ENCODE data around the gene CERS1. TPM values are rescaled to one million over a fixed set of nuclear protein-coding genes. Genes with fewer than 3 reads are reported as not detected.
A peak's percentile ranks its signal among the peaks of the same experiment; 100 is the strongest.

Gene CERS1
- polyA plus RNA-seq, 2 of the 4 experiments (the other 2 are of a cell fraction): 1.7 to 3.4 TPM

DNA sequence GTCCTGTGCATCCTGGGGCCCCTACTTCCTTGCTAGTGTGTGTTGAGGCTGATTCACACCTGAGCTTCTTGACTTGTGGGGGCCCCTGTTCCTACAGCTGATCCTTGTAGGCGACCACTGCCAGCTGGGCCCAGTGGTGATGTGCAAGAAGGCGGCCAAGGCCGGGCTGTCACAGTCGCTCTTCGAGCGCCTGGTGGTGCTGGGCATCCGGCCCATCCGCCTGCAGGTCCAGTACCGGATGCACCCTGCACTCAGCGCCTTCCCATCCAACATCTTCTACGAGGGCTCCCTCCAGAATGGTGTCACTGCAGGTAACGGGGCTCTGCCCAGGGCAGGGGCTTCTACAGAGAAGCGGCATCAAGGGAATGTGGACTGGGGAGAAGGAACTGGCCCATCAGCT lies 38.7 kb downstream of the CERS1 start:
- ATAC-seq (no peak), DNase-seq (ENCODE audit: low read depth in 1 of 2, low spot score in 1 of 2) (no peak), FAIRE-seq (no peak)
- ChIA-PET CTCF (interaction anchor here (1.2 to 5.8 kb wide), 4 partner anchors 9 to 264 kb away, joined by 8 to 43 read pairs (median 32); no protein-coding TSS in a partner anchor), POLR2A (no interaction called here)
- TF ChIP-seq POLR2AphosphoS2 (conservative IDR thresholded peaks at IDR 0.05; ENCODE audit: low read length) (no peak), FOSB (CRISPR knock-in tag; IDR thresholded peaks at IDR 0.05) (no peak), ZFP36 (IDR thresholded peaks at IDR 0.05; ENCODE audit: borderline replicate concordance, partially characterized antibody) (no peak), ZNF302 (CRISPR knock-in tag; IDR thresholded peaks at IDR 0.05) (no peak), ESRRA (IDR thresholded peaks at IDR 0.05; ENCODE audit: borderline replicate concordance, low read length) (no peak), RFX5 (IDR thresholded peaks at IDR 0.05) (no peak), HEYL (CRISPR knock-in tag; IDR thresholded peaks at IDR 0.05) (no peak), CHD2 (IDR thresholded peaks at IDR 0.05; ENCODE audit: low read length, partially characterized antibody) (no peak), RCOR1 (IDR thresholded peaks at IDR 0.05; ENCODE audit: low read depth, low read length) (no peak), SREBF2 (IDR thresholded peaks at IDR 0.05) (no peak), EHMT2 (IDR thresholded peaks at IDR 0.05; ENCODE audit: low read depth) (no peak), TFCP2L1 (CRISPR knock-in tag; IDR thresholded peaks at IDR 0.05) (no peak), JUN (IDR thresholded peaks at IDR 0.05) (no peak)
- TF ChIP-seq, protein P1, sequence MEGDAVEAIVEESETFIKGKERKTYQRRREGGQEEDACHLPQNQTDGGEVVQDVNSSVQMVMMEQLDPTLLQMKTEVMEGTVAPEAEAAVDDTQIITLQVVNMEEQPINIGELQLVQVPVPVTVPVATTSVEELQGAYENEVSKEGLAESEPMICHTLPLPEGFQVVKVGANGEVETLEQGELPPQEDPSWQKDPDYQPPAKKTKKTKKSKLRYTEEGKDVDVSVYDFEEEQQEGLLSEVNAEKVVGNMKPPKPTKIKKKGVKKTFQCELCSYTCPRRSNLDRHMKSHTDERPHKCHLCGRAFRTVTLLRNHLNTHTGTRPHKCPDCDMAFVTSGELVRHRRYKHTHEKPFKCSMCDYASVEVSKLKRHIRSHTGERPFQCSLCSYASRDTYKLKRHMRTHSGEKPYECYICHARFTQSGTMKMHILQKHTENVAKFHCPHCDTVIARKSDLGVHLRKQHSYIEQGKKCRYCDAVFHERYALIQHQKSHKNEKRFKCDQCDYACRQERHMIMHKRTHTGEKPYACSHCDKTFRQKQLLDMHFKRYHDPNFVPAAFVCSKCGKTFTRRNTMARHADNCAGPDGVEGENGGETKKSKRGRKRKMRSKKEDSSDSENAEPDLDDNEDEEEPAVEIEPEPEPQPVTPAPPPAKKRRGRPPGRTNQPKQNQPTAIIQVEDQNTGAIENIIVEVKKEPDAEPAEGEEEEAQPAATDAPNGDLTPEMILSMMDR (IDR thresholded peaks at IDR 0.05): no peak
- TF ChIP-seq, protein P2, sequence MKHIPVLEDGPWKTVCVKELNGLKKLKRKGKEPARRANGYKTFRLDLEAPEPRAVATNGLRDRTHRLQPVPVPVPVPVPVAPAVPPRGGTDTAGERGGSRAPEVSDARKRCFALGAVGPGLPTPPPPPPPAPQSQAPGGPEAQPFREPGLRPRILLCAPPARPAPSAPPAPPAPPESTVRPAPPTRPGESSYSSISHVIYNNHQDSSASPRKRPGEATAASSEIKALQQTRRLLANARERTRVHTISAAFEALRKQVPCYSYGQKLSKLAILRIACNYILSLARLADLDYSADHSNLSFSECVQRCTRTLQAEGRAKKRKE (CRISPR knock-in tag; IDR thresholded peaks at IDR 0.05; ENCODE audit: low read depth): no peak
- TF ChIP-seq, protein P3, sequence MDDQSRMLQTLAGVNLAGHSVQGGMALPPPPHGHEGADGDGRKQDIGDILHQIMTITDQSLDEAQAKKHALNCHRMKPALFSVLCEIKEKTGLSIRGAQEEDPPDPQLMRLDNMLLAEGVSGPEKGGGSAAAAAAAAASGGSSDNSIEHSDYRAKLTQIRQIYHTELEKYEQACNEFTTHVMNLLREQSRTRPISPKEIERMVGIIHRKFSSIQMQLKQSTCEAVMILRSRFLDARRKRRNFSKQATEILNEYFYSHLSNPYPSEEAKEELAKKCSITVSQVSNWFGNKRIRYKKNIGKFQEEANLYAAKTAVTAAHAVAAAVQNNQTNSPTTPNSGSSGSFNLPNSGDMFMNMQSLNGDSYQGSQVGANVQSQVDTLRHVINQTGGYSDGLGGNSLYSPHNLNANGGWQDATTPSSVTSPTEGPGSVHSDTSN (IDR thresholded peaks at IDR 0.05): no peak
- TF ChIP-seq, protein P4, sequence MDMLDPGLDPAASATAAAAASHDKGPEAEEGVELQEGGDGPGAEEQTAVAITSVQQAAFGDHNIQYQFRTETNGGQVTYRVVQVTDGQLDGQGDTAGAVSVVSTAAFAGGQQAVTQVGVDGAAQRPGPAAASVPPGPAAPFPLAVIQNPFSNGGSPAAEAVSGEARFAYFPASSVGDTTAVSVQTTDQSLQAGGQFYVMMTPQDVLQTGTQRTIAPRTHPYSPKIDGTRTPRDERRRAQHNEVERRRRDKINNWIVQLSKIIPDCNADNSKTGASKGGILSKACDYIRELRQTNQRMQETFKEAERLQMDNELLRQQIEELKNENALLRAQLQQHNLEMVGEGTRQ (IDR thresholded peaks at IDR 0.05): no peak
- Histone ChIP-seq H3K4me3 (no peak overlapping the region), H3K4me2 (no peak overlapping the region), H3K27ac (no peak overlapping the region), H3K4me1 (no peaks in the 10 kb centered on the region), H3K9me3 (no peaks in the 10 kb centered on the region)
- WGBS (ENCODE audit: missing lambda C conversion rate): 91% methylated on average over 8 of the region's 13 CpGs

DNA sequence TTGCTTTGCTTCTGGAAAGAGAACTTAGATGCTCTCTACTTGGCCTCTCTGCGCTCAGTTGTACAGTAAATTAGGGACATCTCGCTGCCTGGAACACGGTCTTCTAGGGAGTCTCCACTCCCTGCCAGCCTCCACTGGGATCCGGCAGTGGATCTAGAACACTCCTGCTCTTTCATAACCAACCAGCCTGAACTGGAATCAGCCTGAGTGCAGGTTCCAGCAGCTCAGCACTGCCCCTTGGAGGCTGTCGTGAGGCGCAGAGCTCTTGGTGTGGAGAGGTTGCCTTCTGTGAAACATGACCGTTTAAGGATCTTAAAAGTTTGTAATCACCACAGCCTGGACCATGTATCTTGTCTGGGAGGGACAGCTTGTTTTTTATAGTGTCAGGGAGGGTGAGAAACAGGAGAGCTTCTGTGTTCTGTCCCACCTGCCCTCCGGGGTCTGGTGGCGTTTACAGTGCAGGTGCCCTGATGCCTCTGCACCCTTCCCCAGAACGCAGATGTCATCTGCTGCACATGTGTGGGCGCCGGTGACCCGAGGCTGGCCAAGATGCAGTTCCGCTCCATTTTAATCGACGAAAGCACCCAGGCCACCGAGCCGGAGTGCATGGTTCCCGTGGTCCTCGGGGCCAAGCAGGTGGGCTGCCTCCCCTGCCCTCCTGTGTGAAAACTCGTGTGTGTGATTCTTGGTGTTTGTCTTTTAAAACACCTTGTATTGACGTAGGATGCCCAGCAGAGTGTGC lies 39.4 kb downstream of the CERS1 start:
- POLR2A ChIA-PET: no interaction called here
- no peak for FAIRE-seq
- no peak for TF ChIP-seq PHF8 (IDR thresholded peaks at IDR 0.05; ENCODE audit: borderline replicate concordance, low read depth)
- no peak for TF ChIP-seq HOXB5 (CRISPR knock-in tag; IDR thresholded peaks at IDR 0.05)
- no peak for TF ChIP-seq KDM1A (IDR thresholded peaks at IDR 0.05; ENCODE audit: low read depth)
- no peak for TF ChIP-seq EHF (CRISPR knock-in tag; IDR thresholded peaks at IDR 0.05)
- TF ChIP-seq ZSCAN20 (CRISPR knock-in tag; IDR thresholded peaks at IDR 0.05): no peak
- no peak for TF ChIP-seq RAD21 (conservative IDR thresholded peaks at IDR 0.05 in 1 of 2, IDR thresholded peaks at IDR 0.05 in 1 of 2)
- TF ChIP-seq, protein P5, sequence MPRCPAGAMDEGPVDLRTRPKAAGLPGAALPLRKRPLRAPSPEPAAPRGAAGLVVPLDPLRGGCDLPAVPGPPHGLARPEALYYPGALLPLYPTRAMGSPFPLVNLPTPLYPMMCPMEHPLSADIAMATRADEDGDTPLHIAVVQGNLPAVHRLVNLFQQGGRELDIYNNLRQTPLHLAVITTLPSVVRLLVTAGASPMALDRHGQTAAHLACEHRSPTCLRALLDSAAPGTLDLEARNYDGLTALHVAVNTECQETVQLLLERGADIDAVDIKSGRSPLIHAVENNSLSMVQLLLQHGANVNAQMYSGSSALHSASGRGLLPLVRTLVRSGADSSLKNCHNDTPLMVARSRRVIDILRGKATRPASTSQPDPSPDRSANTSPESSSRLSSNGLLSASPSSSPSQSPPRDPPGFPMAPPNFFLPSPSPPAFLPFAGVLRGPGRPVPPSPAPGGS (IDR thresholded peaks at IDR 0.05): no peak
- TF ChIP-seq, protein P6, sequence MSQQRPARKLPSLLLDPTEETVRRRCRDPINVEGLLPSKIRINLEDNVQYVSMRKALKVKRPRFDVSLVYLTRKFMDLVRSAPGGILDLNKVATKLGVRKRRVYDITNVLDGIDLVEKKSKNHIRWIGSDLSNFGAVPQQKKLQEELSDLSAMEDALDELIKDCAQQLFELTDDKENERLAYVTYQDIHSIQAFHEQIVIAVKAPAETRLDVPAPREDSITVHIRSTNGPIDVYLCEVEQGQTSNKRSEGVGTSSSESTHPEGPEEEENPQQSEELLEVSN (IDR thresholded peaks at IDR 0.05; ENCODE audit: borderline replicate concordance, low read depth): no peak
- TF ChIP-seq ZNF302 (CRISPR knock-in tag; IDR thresholded peaks at IDR 0.05): no peak
- no peak for TF ChIP-seq MYC (IDR thresholded peaks at IDR 0.05; ENCODE audit: borderline replicate concordance, low read length)
- TF ChIP-seq, protein P7, sequence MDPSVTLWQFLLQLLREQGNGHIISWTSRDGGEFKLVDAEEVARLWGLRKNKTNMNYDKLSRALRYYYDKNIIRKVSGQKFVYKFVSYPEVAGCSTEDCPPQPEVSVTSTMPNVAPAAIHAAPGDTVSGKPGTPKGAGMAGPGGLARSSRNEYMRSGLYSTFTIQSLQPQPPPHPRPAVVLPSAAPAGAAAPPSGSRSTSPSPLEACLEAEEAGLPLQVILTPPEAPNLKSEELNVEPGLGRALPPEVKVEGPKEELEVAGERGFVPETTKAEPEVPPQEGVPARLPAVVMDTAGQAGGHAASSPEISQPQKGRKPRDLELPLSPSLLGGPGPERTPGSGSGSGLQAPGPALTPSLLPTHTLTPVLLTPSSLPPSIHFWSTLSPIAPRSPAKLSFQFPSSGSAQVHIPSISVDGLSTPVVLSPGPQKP (IDR thresholded peaks at IDR 0.05; ENCODE audit: low read depth, low read length): no peak
- no peak for TF ChIP-seq POLR2A (IDR thresholded peaks at IDR 0.05; ENCODE audit: low read length)
- TF ChIP-seq FOSL2 (IDR thresholded peaks at IDR 0.05): no peak
- no peak for TF ChIP-seq FOSL2 (CRISPR knock-in tag; IDR thresholded peaks at IDR 0.05)

More for the DNA sequence above, 39.4 kb downstream of the CERS1 start:
- Histone ChIP-seq H3K4me3 (no peak overlapping the region), H3K4me2 (no peak overlapping the region), H3K27ac (no peak overlapping the region), H3K4me1 (no peaks in the 10 kb centered on the region), H3K9me3 (no peaks in the 10 kb centered on the region)
- 91% methylated on average over 21 of the region's 22 CpGs for WGBS (ENCODE audit: missing lambda C conversion rate)
- DNase-seq (ENCODE audit: low read depth in 1 of 2, low spot score in 1 of 2) (peak in 1 of 2 experiments; percentile 53), ATAC-seq (peak; percentile 78; a peak in 3 of 6 replicates)
- CTCF ChIA-PET: interaction anchor here (0.6 to 5.8 kb wide), 7 partner anchors 10 to 385 kb away, joined by 3 to 41 read pairs (median 6); no protein-coding TSS in a partner anchor
